Astrocyte (in vitro differentiated cells and primary cell): Measurements from ENCODE around the gene METTL3. TPM values are rescaled to one million over a fixed set of nuclear protein-coding genes. Genes with fewer than 3 reads are reported as not detected.
A peak's percentile ranks its signal among the peaks of the same experiment; 100 is the strongest.

Experiments
- DNase-seq: peaks from one replicate; pipeline ENCODE4 v3.0.0-alpha.2; 2010; ENCODE audit warnings: low read depth
- FAIRE-seq: peaks from 2 replicates; lab custom pipeline; 2011; peaks lifted over from hg19 to GRCh38; lab: Jason Lieb, UNC
- H2AFZ ChIP-seq: 2 replicates; pipeline ENCODE4 v1.6.0; 2012; ENCODE audit warnings: low read depth, low read length, inconsistent platforms
- H3K27ac ChIP-seq: 2 replicates; pipeline ENCODE4 v1.5.1; 2011; ENCODE audit warnings: low read depth, low read length, inconsistent platforms
- H3K27me3 ChIP-seq: 2 replicates; pipeline ENCODE4 v1.6.0; 2011; ENCODE audit warnings: low read length, inconsistent platforms; ENCODE audit not compliant: insufficient read depth
- H3K36me3 ChIP-seq: 2 replicates; pipeline ENCODE4 v1.5.1; 2011; ENCODE audit warnings: low read length, inconsistent platforms; ENCODE audit not compliant: insufficient read depth
- H3K4me1 ChIP-seq: 2 replicates; pipeline ENCODE4 v1.5.1; 2011; ENCODE audit warnings: low read length, inconsistent platforms; ENCODE audit not compliant: insufficient read depth
- H3K4me2 ChIP-seq: 2 replicates; pipeline ENCODE4 v1.6.0; 2012; ENCODE audit warnings: low read length, inconsistent platforms
- H3K4me3 ChIP-seq: 2 replicates; pipeline ENCODE4 v1.5.1; 2011; ENCODE audit warnings: low read depth, mild to moderate bottlenecking, low read length, inconsistent platforms; ENCODE audit not compliant: insufficient read depth
- H3K79me2 ChIP-seq: 2 replicates; pipeline ENCODE4 v1.6.0; 2012; ENCODE audit warnings: mild to moderate bottlenecking, low read length, inconsistent platforms; ENCODE audit not compliant: insufficient read depth
- H3K9ac ChIP-seq: 2 replicates; pipeline ENCODE4 v1.6.0; 2012; ENCODE audit warnings: mild to moderate bottlenecking, low read length, inconsistent platforms
- H3K9me3 ChIP-seq: 2 replicates; pipeline ENCODE4 v1.5.1; 2012; ENCODE audit warnings: low read depth, mild to moderate bottlenecking, low read length, inconsistent platforms; ENCODE audit not compliant: insufficient read depth
- H4K20me1 ChIP-seq: 2 replicates; pipeline ENCODE4 v1.6.0; 2012; ENCODE audit warnings: low read length, inconsistent platforms; ENCODE audit not compliant: insufficient read depth
- H3K27ac Mint-ChIP-seq: one replicate; pipeline ENCODE4 v1.8.0; 2021; ENCODE audit warnings: mild to moderate bottlenecking, mixed read lengths; ENCODE audit not compliant: unreplicated experiment
- H3K27me3 Mint-ChIP-seq: one replicate; pipeline ENCODE4 v1.8.0; 2021; ENCODE audit warnings: low read depth, mixed read lengths; ENCODE audit not compliant: unreplicated experiment
- H3K36me3 Mint-ChIP-seq: one replicate; pipeline ENCODE4 v1.8.0; 2021; ENCODE audit warnings: low read depth, mixed read lengths; ENCODE audit not compliant: unreplicated experiment
- H3K4me1 Mint-ChIP-seq: one replicate; pipeline ENCODE4 v1.8.0; 2021; ENCODE audit warnings: low read depth, mixed read lengths; ENCODE audit not compliant: unreplicated experiment
- H3K4me3 Mint-ChIP-seq: one replicate; pipeline ENCODE4 v1.8.0; 2021; ENCODE audit warnings: mild to moderate bottlenecking, moderate library complexity, mixed read lengths; ENCODE audit not compliant: unreplicated experiment
- H3K9me3 Mint-ChIP-seq: one replicate; pipeline ENCODE4 v1.8.0; 2021; ENCODE audit warnings: mild to moderate bottlenecking, mixed read lengths; ENCODE audit not compliant: unreplicated experiment
- EZH2 ChIP-seq: IDR thresholded peaks from 2 replicates; pipeline ENCODE4 v1.6.1; 2012; ENCODE audit warnings: mild to moderate bottlenecking, low read length, inconsistent platforms; ENCODE audit not compliant: insufficient read depth
- total RNA-seq: library from RNA; stranded (reverse); gene quantifications from 2 replicates; pipeline ENCODE4 v1.2.1, GENCODE V29; 2021
- TF ChIP-seq, protein P1 (sequence below): IDR thresholded peaks from 2 replicates; pipeline ENCODE4 v1.5.1; 2011; ENCODE audit warnings: low read depth, mild to moderate bottlenecking, inconsistent platforms, low read length, moderate library complexity; ENCODE audit not compliant: insufficient read depth

Gene METTL3
- total RNA-seq, 1 donor from 2014 or later, result 44.0 TPM

DNA sequence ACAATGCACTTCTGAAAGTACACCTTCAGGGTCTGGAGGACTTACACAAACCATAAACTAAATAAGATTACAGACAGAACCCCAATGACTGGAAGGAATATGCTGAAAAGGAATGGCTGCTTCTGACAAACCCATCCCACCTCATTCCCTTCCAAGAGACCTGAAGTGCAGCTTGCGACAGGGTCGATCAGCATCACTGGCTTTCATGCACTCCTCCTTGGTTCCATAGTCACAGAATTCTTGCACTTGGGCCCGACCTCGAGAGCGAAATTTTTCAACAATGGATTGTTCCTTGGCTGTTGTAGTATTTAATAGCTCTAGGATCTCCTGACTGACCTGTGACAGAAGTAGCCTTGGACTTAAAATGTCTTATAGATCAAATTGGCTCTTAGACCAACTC, 9.6 kb downstream of the METTL3 start:
- H3K9me3 Mint-ChIP-seq, result no peaks in the 10 kb centered on the region
- no peak overlapping the region for H3K27ac ChIP-seq
- H2AFZ ChIP-seq, result no peak overlapping the region
- peaks cover 7% of the 10 kb centered on the region for H4K20me1 ChIP-seq
- DNase-seq, result no peak
- peaks cover 28% of the 10 kb centered on the region for H3K79me2 ChIP-seq
- no peak overlapping the region for H3K27ac Mint-ChIP-seq
- no peak for TF ChIP-seq EZH2
- TF ChIP-seq, protein P1, sequence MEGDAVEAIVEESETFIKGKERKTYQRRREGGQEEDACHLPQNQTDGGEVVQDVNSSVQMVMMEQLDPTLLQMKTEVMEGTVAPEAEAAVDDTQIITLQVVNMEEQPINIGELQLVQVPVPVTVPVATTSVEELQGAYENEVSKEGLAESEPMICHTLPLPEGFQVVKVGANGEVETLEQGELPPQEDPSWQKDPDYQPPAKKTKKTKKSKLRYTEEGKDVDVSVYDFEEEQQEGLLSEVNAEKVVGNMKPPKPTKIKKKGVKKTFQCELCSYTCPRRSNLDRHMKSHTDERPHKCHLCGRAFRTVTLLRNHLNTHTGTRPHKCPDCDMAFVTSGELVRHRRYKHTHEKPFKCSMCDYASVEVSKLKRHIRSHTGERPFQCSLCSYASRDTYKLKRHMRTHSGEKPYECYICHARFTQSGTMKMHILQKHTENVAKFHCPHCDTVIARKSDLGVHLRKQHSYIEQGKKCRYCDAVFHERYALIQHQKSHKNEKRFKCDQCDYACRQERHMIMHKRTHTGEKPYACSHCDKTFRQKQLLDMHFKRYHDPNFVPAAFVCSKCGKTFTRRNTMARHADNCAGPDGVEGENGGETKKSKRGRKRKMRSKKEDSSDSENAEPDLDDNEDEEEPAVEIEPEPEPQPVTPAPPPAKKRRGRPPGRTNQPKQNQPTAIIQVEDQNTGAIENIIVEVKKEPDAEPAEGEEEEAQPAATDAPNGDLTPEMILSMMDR, result no peak
- no peaks in the 10 kb centered on the region for H3K27me3 Mint-ChIP-seq
- H3K36me3 ChIP-seq, result peaks cover 59% of the 10 kb centered on the region
- no peaks in the 10 kb centered on the region for H3K4me1 ChIP-seq
- peaks cover 25% of the 10 kb centered on the region for H3K36me3 Mint-ChIP-seq
- H3K27me3 ChIP-seq, result no peaks in the 10 kb centered on the region
- peaks cover 16% of the 10 kb centered on the region for H3K4me1 Mint-ChIP-seq
- H3K4me2 ChIP-seq, result no peak overlapping the region
- H3K4me3 Mint-ChIP-seq, result no peak overlapping the region
- FAIRE-seq, result no peak
- no peak overlapping the region for H3K4me3 ChIP-seq
- H3K9me3 ChIP-seq, result no peaks in the 10 kb centered on the region
- no peak overlapping the region for H3K9ac ChIP-seq

DNA sequence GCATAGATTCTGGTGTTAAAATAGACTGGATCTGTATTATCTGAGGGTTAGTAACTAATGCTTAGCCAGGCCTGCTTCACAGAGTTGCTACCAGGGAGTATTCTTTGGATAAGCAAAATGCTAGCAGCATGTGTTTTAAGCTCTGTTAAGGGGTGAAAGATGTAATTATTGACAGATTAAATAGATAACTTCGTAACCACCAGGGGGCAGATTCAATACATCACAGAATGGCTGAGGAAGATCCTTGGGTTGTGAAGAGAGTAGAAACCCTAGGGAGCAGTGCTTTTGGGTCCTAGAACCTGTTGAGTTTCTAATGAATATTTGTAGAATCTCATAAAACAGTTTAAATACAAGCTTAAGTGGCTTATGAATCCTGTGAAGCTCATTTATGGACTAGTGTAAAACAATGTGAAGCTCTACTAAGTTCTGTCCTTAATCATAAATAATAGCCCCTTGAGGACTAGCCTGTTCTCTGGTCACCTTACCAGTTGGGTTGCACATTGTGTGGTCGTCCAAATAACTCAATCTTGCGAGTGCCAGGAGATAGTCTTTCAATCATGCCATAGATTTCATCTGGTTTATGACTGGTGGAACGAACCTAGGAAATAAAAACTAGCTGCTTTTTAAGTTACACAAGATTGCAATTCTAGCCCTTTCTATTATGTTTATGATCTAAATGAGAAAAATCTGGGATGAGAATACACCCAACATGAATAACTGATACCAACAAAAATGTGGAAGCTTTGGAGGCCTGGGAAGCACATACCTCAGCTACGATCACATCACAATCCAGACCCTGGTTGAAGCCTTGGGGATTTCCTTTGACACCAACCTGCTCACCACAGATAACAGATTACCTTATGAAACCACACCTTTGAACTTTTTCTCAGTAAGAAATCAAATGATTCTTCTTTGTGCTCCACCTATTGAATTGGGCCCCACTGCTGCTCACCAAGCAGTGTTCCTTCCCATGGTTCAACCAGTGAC, 12.3 kb downstream of the METTL3 start:
- no peak overlapping the region for H3K4me3 Mint-ChIP-seq
- peaks cover 34% of the 10 kb centered on the region for H3K36me3 Mint-ChIP-seq
- Histone ChIP-seq H2AFZ (no peak overlapping the region), H3K4me3 (no peak overlapping the region), H3K9me3 (no peaks in the 10 kb centered on the region), H3K27me3 (no peaks in the 10 kb centered on the region), H3K36me3 (peaks cover 66% of the 10 kb centered on the region), H3K4me1 (no peaks in the 10 kb centered on the region), H3K27ac (peak overlapping the region; percentile 8), H3K4me2 (no peak overlapping the region), H3K9ac (no peak overlapping the region), H4K20me1 (peaks cover 8% of the 10 kb centered on the region), H3K79me2 (peaks cover 7% of the 10 kb centered on the region)
- TF ChIP-seq EZH2, result no peak
- TF ChIP-seq, protein P1, result peak; percentile 43
- H3K27ac Mint-ChIP-seq, result peak overlapping the region; percentile 93
- FAIRE-seq (no peak), DNase-seq (peak; percentile 16)
- no peaks in the 10 kb centered on the region for H3K9me3 Mint-ChIP-seq
- no peaks in the 10 kb centered on the region for H3K27me3 Mint-ChIP-seq
- H3K4me1 Mint-ChIP-seq, result peaks cover 23% of the 10 kb centered on the region

DNA sequence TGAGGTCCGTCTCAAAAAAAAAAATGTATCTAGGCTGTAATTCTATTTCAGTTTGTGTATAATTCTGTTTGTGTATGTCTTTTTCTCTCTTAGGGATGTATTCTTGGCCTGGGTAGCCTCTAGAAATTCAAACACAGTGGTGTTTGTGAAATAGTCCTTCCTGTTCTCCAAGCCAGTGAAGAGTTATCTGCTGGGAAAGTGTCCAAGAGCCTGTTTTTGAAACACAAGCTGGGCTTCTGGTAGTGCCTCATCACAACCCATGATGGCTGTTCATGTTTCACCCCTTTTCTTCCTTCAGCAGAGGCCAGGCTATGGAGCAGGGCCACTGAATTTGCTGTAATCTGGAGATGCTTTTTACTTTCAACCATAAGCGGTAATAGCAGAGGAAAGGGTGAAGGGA, 14.7 kb downstream of the METTL3 start:
- Histone ChIP-seq H4K20me1 (peaks cover 8% of the 10 kb centered on the region), H3K9ac (no peak overlapping the region), H3K4me3 (no peak overlapping the region), H3K27me3 (no peaks in the 10 kb centered on the region), H3K79me2 (no peaks in the 10 kb centered on the region), H3K36me3 (peaks cover 56% of the 10 kb centered on the region), H3K4me2 (no peak overlapping the region), H2AFZ (no peak overlapping the region), H3K4me1 (no peaks in the 10 kb centered on the region), H3K27ac (no peak overlapping the region), H3K9me3 (no peaks in the 10 kb centered on the region)
- Mint-ChIP-seq H3K36me3 (peaks cover 38% of the 10 kb centered on the region), H3K4me3 (no peak overlapping the region), H3K27ac (no peak overlapping the region), H3K27me3 (no peaks in the 10 kb centered on the region), H3K4me1 (peaks cover 23% of the 10 kb centered on the region), H3K9me3 (no peaks in the 10 kb centered on the region)
- TF ChIP-seq EZH2, result no peak
- TF ChIP-seq, protein P1, result no peak
- no peak for FAIRE-seq
- no peak for DNase-seq
